Heart left ventricle (tissue), 16 donors: Measurements from ENCODE around the gene NCOA3. TPM values are rescaled to one million over a fixed set of nuclear protein-coding genes. Genes with fewer than 3 reads are reported as not detected.
A peak's percentile ranks its signal among the peaks of the same experiment; 100 is the strongest.
"Not testable (repeated sequence)": the region's sequence is repeated elsewhere in the genome, so short reads cannot be mapped to it uniquely, and the experiment has no call there.

Experiments
- ATAC-seq, 4 donors: fragments of 200-7000 bp; cut with Tn5 transposase; one replicate each; pipeline ENCODE4 v1.9.1; 2020 to 2022; ENCODE audit warnings: moderate library complexity in 4 of 4, mild to moderate bottlenecking in 3 of 4, moderate number of reproducible peaks in 1 of 4
- DNase-seq, 5 donors: peaks; one replicate each; pipeline ENCODE4 v3.0.0-alpha.2; 2020
- H3K27ac ChIP-seq, 12 donors: fragments of 200-600 bp; sonication (generic) in 4 of 12; one replicate each; pipeline versions ENCODE4 v1.5.0 to v1.8.0; 2016 to 2022; ENCODE audit warnings: mild to moderate bottlenecking in 2 of 12
- H3K27me3 ChIP-seq, 9 donors: fragments of 200-600 bp; sonication (generic) in 2 of 9; one replicate each; pipeline versions ENCODE4 v1.5.1 to v1.8.0; 2016 to 2022; ENCODE audit warnings: mild to moderate bottlenecking in 3 of 9
- H3K36me3 ChIP-seq, 9 donors: fragments of 200-600 bp; sonication (generic) in 2 of 9; one replicate each; pipeline versions ENCODE4 v1.5.0 to v1.8.0; 2018 to 2022; ENCODE audit warnings: mild to moderate bottlenecking in 2 of 9
- H3K4me1 ChIP-seq, 12 donors: fragments of 200-600 bp; sonication (generic) in 4 of 12; one replicate each; pipeline versions ENCODE4 v1.5.0 to v1.8.0; 2016 to 2022; ENCODE audit warnings: mild to moderate bottlenecking in 3 of 12
- H3K4me3 ChIP-seq, 12 donors: fragments of 200-600 bp; sonication (generic) in 4 of 12; one replicate each; pipeline versions ENCODE4 v1.5.0 to v1.8.0; 2017 to 2022; ENCODE audit warnings: mild to moderate bottlenecking in 9 of 12, moderate library complexity in 4 of 12
- H3K9me3 ChIP-seq, 12 donors: fragments of 200-600 bp; sonication (generic) in 4 of 12; one replicate each; pipeline versions ENCODE4 v1.5.0 to v1.8.0; 2016 to 2022; ENCODE audit warnings: mild to moderate bottlenecking in 1 of 12
- POLR2A ChIP-seq, 2 donors: fragments of 450-650 bp; IDR thresholded peaks; one replicate each; pipeline ENCODE4 v1.6.1; 2017; ENCODE audit warnings: antibody characterized with exemption in 2 of 2, mild to moderate bottlenecking in 2 of 2, moderate library complexity in 2 of 2
- WGBS, 4 donors: extraction: QIAGEN DNeasy Blood & Tissue Kit in 2 of 4; methylation state at CpG; one replicate each; pipeline versions ENCODE4 v1.1.5 to v1.1.7; 2013 to 2018; 5-methylcytosine and 5-hydroxymethylcytosine counted together
- intact Hi-C, 10 donors: fragments of 100-400 bp; cut with DNase I; formaldehyde crosslinking; loops; one replicate each; pipeline versions ENCODE4 v1.11.1 to v1.14.2; 2022
- polyA plus RNA-seq, 2 donors: library from polyadenylated mRNA; stranded (reverse); fragments of 200-250 nt; gene quantifications; one replicate each; pipeline ENCODE4 v1.2.3, GENCODE V29; 2013
- total RNA-seq, 9 donors: library from RNA; depleted of rRNA in 2 of 9; stranded (reverse); fragments of >200 nt in 2 of 9; fragmentation: NEBNext Ultra II Directional in 3 of 9; extraction: Animal tissue kit (Norgen Biotek cat#: 25700) in 3 of 9; gene quantifications; one replicate each; pipeline versions ENCODE4 v1.1.0 to v1.2.4, GENCODE V29; 2016 to 2023
- TF ChIP-seq, protein P1 (sequence below), 12 donors: fragments of 200-600 bp; sonication (generic) in 4 of 12; IDR thresholded peaks; one replicate each; pipeline versions ENCODE4 v1.5.0 to v1.8.0; 2018 to 2022; ENCODE audit warnings: antibody characterized with exemption in 12 of 12, mild to moderate bottlenecking in 5 of 12
- donor health status: ischemic (EF 13 %, LVEDD 7.1; RV severe dilation, severe dysfunction).
- donor health status: healthy with polysubstance abuse.
- donor health status: DM: no; HTN: yes; CAD: no.
- donor health status: DM: no; HTN: no; CAD: no.
- donor health status: ischemic (EF 25% LVEDD 6.9; RV normal size, moderate dysfunction).
- donor health status: ischemic (EF 25% LVEDD 5.7; RV mildly dilated, moderate dysfunction).
- donor health status: healthy.
- donor health status: DM: yes; HTN: yes; CAD: no.
- donor health status: ischemic (EF 35%, LVEDD 5.7; RV mildly dilated, moderate dysfunction).
- donor health status: nonischemic (EF 11% LVEDD 7.7; RV severe dilation, severe dysfunction).
- donor health status: DM: yes; HTN: yes; CAD: no.
- donor health status: PGD.
- donor health status: ischemic (EF 29% LVEDD 5.4; RV normal size, mild dysfunction).
- donor health status: nonischemic (EF 23%, LVEDD 6.1; RV moderate dilation, normal function).

Gene NCOA3
- total and polyA plus RNA-seq, 11 donors = 6.7 to 39.3 (median 25.3) TPM

DNA sequence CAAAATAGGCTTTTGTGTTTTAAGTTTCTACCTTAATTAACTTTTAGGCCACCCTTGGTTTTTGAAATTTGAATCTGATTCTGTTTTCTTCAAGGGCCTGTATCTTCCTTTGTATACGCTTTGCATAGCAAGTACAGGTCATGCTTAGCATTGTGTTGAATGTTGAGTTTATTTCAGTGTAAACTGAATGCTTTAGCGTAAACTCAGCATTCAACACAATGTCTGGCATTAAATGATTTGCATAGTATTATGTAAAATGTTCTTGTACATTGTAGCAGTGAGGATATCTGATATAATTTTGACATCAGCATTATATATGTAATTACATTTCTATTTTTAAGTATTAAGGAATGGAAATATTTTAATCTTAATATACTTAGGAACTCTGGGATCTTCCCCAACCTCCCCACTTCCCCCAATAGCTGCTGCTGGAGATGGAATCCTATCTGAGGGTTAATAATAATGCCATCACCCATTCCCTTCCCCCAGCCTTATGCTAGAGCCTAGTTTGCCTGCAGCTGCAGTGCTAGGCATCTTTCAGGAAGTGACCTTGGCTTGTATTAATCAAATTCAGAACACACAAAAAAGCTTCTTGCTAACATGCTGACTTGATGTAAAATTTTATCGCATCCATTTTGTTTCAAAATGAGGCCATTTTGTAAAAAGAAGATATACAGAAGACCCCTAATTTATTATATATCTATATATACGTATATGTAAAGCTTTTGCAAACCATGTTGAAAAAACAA, 73.1 kb downstream of the NCOA3 start:
- no peak overlapping the region for H3K4me3 ChIP-seq
- peaks cover 0 to 8% (median 0%) of the 10 kb centered on the region in 9 donors for H3K36me3 ChIP-seq
- 45 to 59% (median 52%) methylated on average over 4 of the region's 4 CpGs for WGBS, 4 donors
- intact Hi-C loops = loop anchor here in 6 of 10 donors (2.0 to 10.0 kb wide), 5 partner anchors 18 to 87 kb away; partner anchors contain the start of gene NCOA3 (in 4 of the 6)
- peaks cover 18 to 71% (median 61%) of the 10 kb centered on the region in 12 donors for H3K4me1 ChIP-seq
- peak overlapping the region in 11 of 12 donors; percentile 0 to 78 (median 34) for H3K27ac ChIP-seq
- H3K27me3 ChIP-seq = no peaks in the 10 kb centered on the region
- DNase-seq = no peak
- peaks cover 0 to 20% (median 7%) of the 10 kb centered on the region in 12 donors for H3K9me3 ChIP-seq
- no peak for TF ChIP-seq POLR2A (IDR thresholded peaks at IDR 0.05)
- TF ChIP-seq, protein P1, sequence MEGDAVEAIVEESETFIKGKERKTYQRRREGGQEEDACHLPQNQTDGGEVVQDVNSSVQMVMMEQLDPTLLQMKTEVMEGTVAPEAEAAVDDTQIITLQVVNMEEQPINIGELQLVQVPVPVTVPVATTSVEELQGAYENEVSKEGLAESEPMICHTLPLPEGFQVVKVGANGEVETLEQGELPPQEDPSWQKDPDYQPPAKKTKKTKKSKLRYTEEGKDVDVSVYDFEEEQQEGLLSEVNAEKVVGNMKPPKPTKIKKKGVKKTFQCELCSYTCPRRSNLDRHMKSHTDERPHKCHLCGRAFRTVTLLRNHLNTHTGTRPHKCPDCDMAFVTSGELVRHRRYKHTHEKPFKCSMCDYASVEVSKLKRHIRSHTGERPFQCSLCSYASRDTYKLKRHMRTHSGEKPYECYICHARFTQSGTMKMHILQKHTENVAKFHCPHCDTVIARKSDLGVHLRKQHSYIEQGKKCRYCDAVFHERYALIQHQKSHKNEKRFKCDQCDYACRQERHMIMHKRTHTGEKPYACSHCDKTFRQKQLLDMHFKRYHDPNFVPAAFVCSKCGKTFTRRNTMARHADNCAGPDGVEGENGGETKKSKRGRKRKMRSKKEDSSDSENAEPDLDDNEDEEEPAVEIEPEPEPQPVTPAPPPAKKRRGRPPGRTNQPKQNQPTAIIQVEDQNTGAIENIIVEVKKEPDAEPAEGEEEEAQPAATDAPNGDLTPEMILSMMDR (IDR thresholded peaks at IDR 0.05) = no peak
- ATAC-seq = peak in 1 of 4 donors; percentile 43

DNA sequence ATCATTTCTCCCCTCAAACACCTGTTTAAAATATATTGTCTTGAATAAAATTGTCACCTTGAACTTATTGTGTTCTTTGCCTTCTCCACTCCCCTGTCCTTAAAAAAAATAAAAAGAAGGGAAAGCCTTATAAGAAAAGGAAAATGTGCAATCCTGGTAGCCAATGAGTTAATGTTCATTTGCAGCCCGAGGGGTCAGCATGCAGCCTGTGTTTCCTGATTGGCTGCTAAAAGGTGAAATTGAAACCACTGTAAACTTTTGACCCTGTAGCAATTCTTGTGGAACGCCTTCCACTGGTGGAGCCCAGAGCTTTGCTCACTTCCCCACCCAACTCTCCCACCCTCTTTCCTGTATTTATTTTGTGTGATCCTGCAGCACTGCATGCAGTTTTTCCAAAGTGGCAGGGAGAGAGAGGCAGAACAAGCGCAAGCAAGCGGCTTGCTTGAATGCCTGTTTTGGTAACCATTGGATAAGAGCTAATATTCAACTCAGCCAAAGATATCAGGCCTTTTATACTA, 74.9 kb downstream of the NCOA3 start:
- ATAC-seq = peak; percentile 85 to 97 (median 94)
- peak in 1 of 2 donors; percentile 22 for TF ChIP-seq POLR2A (IDR thresholded peaks at IDR 0.05)
- TF ChIP-seq, protein P1 (IDR thresholded peaks at IDR 0.05) = peak in 2 of 12 donors; percentile 19 to 22
- Histone ChIP-seq H3K9me3 (peaks cover 0 to 6% (median 1%) of the 10 kb centered on the region in 12 donors), H3K36me3 (peaks cover 0 to 3% (median 0%) of the 10 kb centered on the region in 9 donors), H3K27me3 (no peaks in the 10 kb centered on the region), H3K4me3 (peak overlapping the region in 8 of 12 donors; percentile 6 to 44 (median 23)), H3K4me1 (peaks cover 18 to 88% (median 70%) of the 10 kb centered on the region in 12 donors), H3K27ac (peak overlapping the region in 11 of 12 donors; percentile 39 to 78 (median 62))
- WGBS, 4 donors = 0 to 2% (median 1%) methylated on average over 4 of the region's 4 CpGs
- intact Hi-C loops = loop anchor here in 7 of 10 donors (2.0 to 10.0 kb wide), 5 partner anchors 36 to 89 kb away; partner anchors contain the start of gene NCOA3 (in 6 of the 7)
- DNase-seq = peak in 4 of 5 donors; percentile 55 to 81 (median 70)

DNA sequence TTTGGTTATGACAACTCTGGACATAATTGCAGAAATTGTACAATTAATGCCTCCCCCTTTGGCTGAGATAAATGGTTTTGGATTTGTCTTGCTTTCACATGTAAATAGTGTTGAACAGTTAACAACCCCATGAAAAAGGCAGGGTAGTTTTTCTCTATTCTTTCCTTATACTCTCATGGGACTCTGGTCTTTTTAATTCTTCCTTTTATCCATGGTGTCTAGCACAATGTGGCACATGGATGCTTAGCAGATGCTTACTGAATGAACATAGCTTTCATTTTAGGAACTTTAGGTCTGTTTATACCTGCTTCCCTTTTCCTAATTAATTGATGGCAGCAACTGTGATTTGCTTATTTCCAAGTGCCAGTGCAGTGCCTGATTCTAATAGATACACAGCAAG, 75.6 kb downstream of the NCOA3 start:
- peaks cover 18 to 94% (median 74%) of the 10 kb centered on the region in 12 donors for H3K4me1 ChIP-seq
- H3K36me3 ChIP-seq = no peaks in the 10 kb centered on the region
- TF ChIP-seq, protein P1 (IDR thresholded peaks at IDR 0.05) = no peak
- TF ChIP-seq POLR2A (IDR thresholded peaks at IDR 0.05) = no peak
- ATAC-seq (no peak), DNase-seq (no peak)
- no peaks in the 10 kb centered on the region for H3K9me3 ChIP-seq
- peak overlapping the region in 5 of 12 donors; percentile 15 to 44 (median 20) for H3K4me3 ChIP-seq
- no peaks in the 10 kb centered on the region for H3K27me3 ChIP-seq
- intact Hi-C loops = loop anchor here in 7 of 10 donors (2.0 to 10.0 kb wide), 5 partner anchors 35 to 90 kb away; partner anchors contain the start of gene NCOA3 (in 6 of the 7)
- peak overlapping the region in 11 of 12 donors; percentile 39 to 78 (median 62) for H3K27ac ChIP-seq

DNA sequence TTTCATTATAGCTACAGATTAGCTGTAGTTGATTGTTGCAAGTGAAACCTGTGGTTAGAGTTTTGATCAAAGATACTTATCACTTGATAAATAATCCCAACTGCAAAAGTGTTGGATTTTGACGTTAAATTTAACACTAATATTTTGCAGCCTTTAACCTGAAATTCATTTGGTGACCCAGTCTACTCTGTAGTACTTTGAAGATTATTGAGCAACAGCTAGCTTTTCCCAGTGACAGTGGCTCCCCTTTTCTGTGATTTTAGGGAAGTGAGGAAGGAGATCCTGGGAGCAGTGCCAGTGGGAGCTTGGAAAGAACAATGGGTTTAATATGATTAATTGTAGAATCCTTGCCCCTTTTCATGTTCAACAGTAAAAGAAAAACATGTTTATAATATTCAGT, 76.9 kb downstream of the NCOA3 start:
- 60 to 72% (median 67%) methylated on average over 1 of the region's 1 CpG for WGBS, 4 donors
- no peak for TF ChIP-seq POLR2A (IDR thresholded peaks at IDR 0.05)
- no peaks in the 10 kb centered on the region for H3K9me3 ChIP-seq
- DNase-seq (no peak), ATAC-seq (no peak)
- peaks cover 0 to 4% (median 0%) of the 10 kb centered on the region in 9 donors for H3K36me3 ChIP-seq
- H3K27me3 ChIP-seq = no peaks in the 10 kb centered on the region
- H3K27ac ChIP-seq = peak overlapping the region in 7 of 12 donors; percentile 16 to 76 (median 25)
- intact Hi-C loops = loop anchor here in 6 of 10 donors (5.0 to 10.0 kb wide), 4 partner anchors 34 to 91 kb away; partner anchors contain the start of gene NCOA3 (in 4 of the 6)
- H3K4me3 ChIP-seq = no peak overlapping the region
- H3K4me1 ChIP-seq = peaks cover 18 to 91% (median 71%) of the 10 kb centered on the region in 12 donors

DNA sequence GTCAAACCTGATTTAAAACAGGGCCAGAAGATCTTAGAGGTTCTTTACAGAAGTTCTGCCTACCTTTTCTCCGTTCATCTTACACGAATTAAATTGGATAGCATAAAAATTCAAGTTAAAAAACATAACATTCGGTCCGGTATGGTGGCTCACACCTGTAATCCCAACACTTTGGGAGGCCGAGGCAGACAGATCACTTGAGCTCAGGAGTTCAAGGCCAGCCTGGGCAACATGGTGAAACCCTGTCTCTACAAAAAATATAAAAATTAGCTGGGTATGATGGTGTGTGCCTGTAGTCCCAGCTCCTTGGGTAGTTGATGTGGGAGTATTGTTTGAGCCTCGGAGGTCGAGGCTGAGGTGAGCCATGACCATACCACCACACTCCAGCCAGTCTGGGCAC, 79.0 kb downstream of the NCOA3 start:
- Histone ChIP-seq H3K36me3 (peaks cover 0 to 21% (median 0%) of the 10 kb centered on the region in 9 donors), H3K4me1 (peaks cover 15 to 82% (median 59%) of the 10 kb centered on the region in 12 donors)
- H3K27ac ChIP-seq, H3K9me3 ChIP-seq, intact Hi-C loops, H3K4me3 ChIP-seq, ATAC-seq, DNase-seq, H3K27me3 ChIP-seq: not testable (repeated sequence)
- WGBS, 4 donors = 79 to 84% (median 81%) methylated on average over 7 of the region's 7 CpGs
